Measurements from ENCODE around the gene CEP162. TPM values are rescaled to one million over a fixed set of nuclear protein-coding genes. Genes with fewer than 3 reads are reported as not detected.
"Not testable (repeated sequence)": the region's sequence is repeated elsewhere in the genome, so short reads cannot be mapped to it uniquely, and the experiment has no call there.

CEP162 gene
- total RNA-seq, 2 donors from 2014 or later, result 29.7 to 39.2 TPM

- Histone ChIP-seq H3K9ac (ENCODE audit: extremely low read depth, low read length, poor library complexity, severe bottlenecking) (no peak overlapping the region), H3K4me3 (ENCODE audit: low read length) (no peak overlapping the region), H3K36me3 (ENCODE audit: control insufficient read depth, insufficient read depth, low read length) (peaks cover 56% of the 10 kb centered on the region), H3K4me1 (ENCODE audit: control insufficient read depth, insufficient read depth, low read length) (no peaks in the 10 kb centered on the region), H3K27me3 (ENCODE audit: control insufficient read depth, insufficient read depth, low read length, poor library complexity, severe bottlenecking) (no peaks in the 10 kb centered on the region), H3K9me3 (ENCODE audit: control insufficient read depth, low read length) (peaks cover 14% of the 10 kb centered on the region), H3K27ac (ENCODE audit: low read depth, low read length) (no peak overlapping the region)
- Mint-ChIP-seq H3K27ac (no peak overlapping the region), H3K4me3 (no peak overlapping the region), H3K27me3 (ENCODE audit: insufficient read depth) (no peaks in the 10 kb centered on the region), H3K36me3 (ENCODE audit: low read depth) (peaks cover 69% of the 10 kb centered on the region), H3K4me1 (no peaks in the 10 kb centered on the region), H3K9me3 (peaks cover 11% of the 10 kb centered on the region)
- DNase-seq, result no peak
- 100% methylated on average over 1 to 2 of the region's 2 CpGs for WGBS, 2 experiments (ENCODE audit: insufficient coverage in 1 of 2, insufficient read length in 1 of 2)
- no peak for TF ChIP-seq CTCF (conservative IDR thresholded peaks at IDR 0.05)
These were observed 35.6 kb downstream of the CEP162 start for GRCh38 chr6:84191802-84192201.

GRCh38 chr6:84189356-84189755 lies 38.1 kb downstream of the CEP162 start:
- not testable (repeated sequence) for H3K27ac ChIP-seq (ENCODE audit: low read depth, low read length); H3K4me1 Mint-ChIP-seq; H3K27me3 Mint-ChIP-seq (ENCODE audit: insufficient read depth); H3K27ac Mint-ChIP-seq; H3K4me3 ChIP-seq (ENCODE audit: low read length); H3K4me3 Mint-ChIP-seq; H3K27me3 ChIP-seq (ENCODE audit: control insufficient read depth, insufficient read depth, low read length, poor library complexity, severe bottlenecking); DNase-seq; H3K9me3 Mint-ChIP-seq; H3K9ac ChIP-seq (ENCODE audit: extremely low read depth, low read length, poor library complexity, severe bottlenecking); H3K4me1 ChIP-seq (ENCODE audit: control insufficient read depth, insufficient read depth, low read length)
- 96% methylated on average over 9 of the region's 25 CpGs; no CpG with 5 or more reads in 1 of the 2 experiments for WGBS, 2 experiments (ENCODE audit: insufficient coverage in 1 of 2, insufficient read length in 1 of 2)
- Histone ChIP-seq H3K9me3 (ENCODE audit: control insufficient read depth, low read length) (peaks cover 11% of the 10 kb centered on the region), H3K36me3 (ENCODE audit: control insufficient read depth, insufficient read depth, low read length) (peaks cover 49% of the 10 kb centered on the region)
- peaks cover 49% of the 10 kb centered on the region for H3K36me3 Mint-ChIP-seq (ENCODE audit: low read depth)

DNA sequence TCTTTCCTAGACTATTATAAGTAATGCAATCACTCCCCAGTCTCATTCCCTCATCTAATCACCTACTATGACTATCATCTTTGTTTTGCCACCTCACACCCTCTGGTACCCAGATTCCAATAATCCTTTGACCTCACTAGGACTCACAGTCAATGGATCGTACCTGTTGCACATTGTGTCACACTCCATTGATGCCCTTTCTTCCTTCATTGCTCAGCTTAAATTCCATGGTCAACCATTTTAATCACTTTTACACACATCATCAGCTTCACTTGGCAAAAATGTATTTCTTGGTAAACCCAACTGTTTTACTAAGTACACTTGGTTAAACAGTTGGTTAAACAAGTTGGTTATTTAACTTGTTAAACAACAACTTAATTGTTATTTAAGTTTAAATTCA lies 44.0 kb downstream of the CEP162 start:
- H3K27me3 Mint-ChIP-seq (ENCODE audit: insufficient read depth), result no peaks in the 10 kb centered on the region
- H3K4me1 Mint-ChIP-seq, result peaks cover 2% of the 10 kb centered on the region
- no peak overlapping the region for H3K9ac ChIP-seq (ENCODE audit: extremely low read depth, low read length, poor library complexity, severe bottlenecking)
- H3K9me3 Mint-ChIP-seq, result peaks cover 18% of the 10 kb centered on the region
- no peak for TF ChIP-seq CTCF (conservative IDR thresholded peaks at IDR 0.05)
- no peak for DNase-seq
- peaks cover 28% of the 10 kb centered on the region for H3K36me3 Mint-ChIP-seq (ENCODE audit: low read depth)
- 91% methylated on average over 1 of the region's 1 CpG; no CpG with 5 or more reads in 1 of the 2 experiments for WGBS, 2 experiments (ENCODE audit: insufficient coverage in 1 of 2, insufficient read length in 1 of 2)
- no peak overlapping the region for H3K27ac Mint-ChIP-seq
- no peak overlapping the region for H3K4me3 Mint-ChIP-seq
- no peak overlapping the region for H3K27ac ChIP-seq (ENCODE audit: low read depth, low read length)
- H3K27me3 ChIP-seq (ENCODE audit: control insufficient read depth, insufficient read depth, low read length, poor library complexity, severe bottlenecking), result no peaks in the 10 kb centered on the region
- H3K4me1 ChIP-seq (ENCODE audit: control insufficient read depth, insufficient read depth, low read length), result no peaks in the 10 kb centered on the region
- no peak overlapping the region for H3K4me3 ChIP-seq (ENCODE audit: low read length)
- peaks cover 7% of the 10 kb centered on the region for H3K9me3 ChIP-seq (ENCODE audit: control insufficient read depth, low read length)
- H3K36me3 ChIP-seq (ENCODE audit: control insufficient read depth, insufficient read depth, low read length), result peaks cover 34% of the 10 kb centered on the region

DNA sequence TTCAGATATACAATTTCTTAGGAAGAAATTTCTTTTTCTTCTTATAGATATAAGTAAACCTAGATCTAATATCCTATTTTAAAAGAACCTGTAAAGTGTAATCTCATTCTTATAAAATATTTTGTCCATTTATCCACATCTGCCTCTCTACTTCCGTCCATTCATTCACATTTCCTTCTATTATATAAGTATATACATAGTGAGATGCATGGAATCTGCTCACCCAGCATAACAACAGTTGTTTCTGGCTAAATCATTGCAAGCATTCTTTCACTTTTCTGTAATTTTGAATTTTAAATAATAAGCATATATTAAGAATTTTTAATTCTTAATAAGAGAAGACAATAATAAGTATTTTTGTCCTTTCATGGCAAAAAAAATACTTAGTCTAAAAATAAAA lies 45.4 kb downstream of the CEP162 start:
- Mint-ChIP-seq H3K9me3 (peaks cover 19% of the 10 kb centered on the region), H3K4me3 (no peak overlapping the region), H3K4me1 (peaks cover 2% of the 10 kb centered on the region), H3K27ac (no peak overlapping the region), H3K27me3 (ENCODE audit: insufficient read depth) (no peaks in the 10 kb centered on the region), H3K36me3 (ENCODE audit: low read depth) (peaks cover 24% of the 10 kb centered on the region)
- Histone ChIP-seq H3K9ac (ENCODE audit: extremely low read depth, low read length, poor library complexity, severe bottlenecking) (no peak overlapping the region), H3K27me3 (ENCODE audit: control insufficient read depth, insufficient read depth, low read length, poor library complexity, severe bottlenecking) (no peaks in the 10 kb centered on the region), H3K9me3 (ENCODE audit: control insufficient read depth, low read length) (peaks cover 7% of the 10 kb centered on the region), H3K36me3 (ENCODE audit: control insufficient read depth, insufficient read depth, low read length) (peaks cover 32% of the 10 kb centered on the region), H3K4me3 (ENCODE audit: low read length) (no peak overlapping the region), H3K27ac (ENCODE audit: low read depth, low read length) (no peak overlapping the region), H3K4me1 (ENCODE audit: control insufficient read depth, insufficient read depth, low read length) (no peaks in the 10 kb centered on the region)
- no CpG with 5 or more reads among the region's 1 CpG for WGBS, 2 experiments (ENCODE audit: insufficient coverage in 1 of 2, insufficient read length in 1 of 2)
- no peak for TF ChIP-seq CTCF (conservative IDR thresholded peaks at IDR 0.05)
- DNase-seq, result no peak

All from endodermal cell (in vitro differentiated cells).